GM18517 (cell line): Measurements from ENCODE around the gene OR10J1.

Experiments used
- ATAC-seq: cut with Tn5 transposase; IDR thresholded peaks from one replicate; pipeline ENCODE4 v1.9.1; 2021; ENCODE audit warnings: mild to moderate bottlenecking, moderate library complexity; ENCODE audit not compliant: unreplicated experiment

OR10J1 gene

GRCh38 chr1:159483501-159483900 is 44.0 kb downstream of the OR10J1 start:
- ATAC-seq: no peak
